ENCODE results near the gene ZFP82. TPM values are rescaled to one million over a fixed set of nuclear protein-coding genes. Genes with fewer than 3 reads are reported as not detected.

The ZFP82 gene
- total RNA-seq: 10 to 100 TPM in 1 of 2 experiments, 1 to 10 TPM in 1; 8.3 to 10.8 TPM

DNA sequence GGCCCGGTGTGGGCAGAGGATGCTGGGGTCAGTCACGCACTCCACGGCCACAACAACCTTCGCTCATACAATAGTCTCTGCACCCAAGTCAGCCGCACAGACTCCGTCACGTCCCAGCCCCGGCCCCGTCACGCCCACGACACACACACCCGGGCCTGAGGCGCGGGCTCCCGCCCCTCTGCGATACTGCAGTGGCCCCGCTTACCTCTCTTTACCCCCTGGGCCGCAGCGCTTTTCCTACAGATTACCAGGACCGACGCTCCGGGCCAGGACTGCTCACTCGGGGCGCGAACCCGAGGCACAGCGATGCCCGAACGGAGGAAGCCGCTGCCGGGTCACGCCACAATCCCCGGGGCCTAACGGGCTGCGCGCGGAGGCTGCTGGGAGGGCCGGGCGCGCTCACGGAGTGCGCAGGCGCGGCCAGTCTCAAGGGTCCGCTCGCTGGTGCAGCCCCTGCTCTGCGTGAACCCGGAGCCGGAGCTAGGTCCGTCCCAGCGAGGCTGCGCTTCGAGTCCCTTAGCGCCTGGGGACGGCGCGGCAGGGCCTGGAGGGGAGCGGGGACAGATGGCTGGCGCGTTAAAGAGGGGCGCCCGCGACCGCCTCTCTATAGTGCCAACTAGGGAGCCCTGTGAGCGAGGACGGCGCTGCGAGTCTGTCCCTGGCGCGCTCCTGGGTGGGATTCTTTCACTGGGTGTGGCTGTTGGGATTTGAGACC, at the start of gene ZFP82:
Gene ZFP82 (minus strand): TSS at position 358 of the 715 bp plus-strand sequence. CDS start 8,855 bp downstream, outside the sequence.
- H3K36me3 Mint-ChIP-seq: peaks cover 45% of the 10 kb centered on the region
- peaks cover 19% of the 10 kb centered on the region for H3K4me1 Mint-ChIP-seq
- ATAC-seq (ENCODE audit: low read depth) (peak; percentile 94), DNase-seq (peak; percentile 88)
- POLR2A ChIA-PET: interaction anchor here (0.6 to 2.7 kb wide), 4 partner anchors 39 to 1244 kb away, joined by 3 to 10 read pairs (median 4); partner anchors contain the start of genes ZFP14, ZNF260 and ZNF566
- H3K27me3 Mint-ChIP-seq: peaks cover 7% of the 10 kb centered on the region
- H3K27ac Mint-ChIP-seq: peak within 1 kb of the TSS; percentile 97
- peaks cover 18% of the 10 kb centered on the region for H3K9me3 Mint-ChIP-seq
- H3K4me3 Mint-ChIP-seq: peak within 1 kb of the TSS; percentile 93

GRCh38 chr19:36460046-36460445, 41.6 kb upstream of the ZFP82 start:
- ATAC-seq (ENCODE audit: low read depth) (no peak), DNase-seq (no peak)
- H3K36me3 Mint-ChIP-seq: peaks cover 35% of the 10 kb centered on the region
- no peak overlapping the region for H3K27ac Mint-ChIP-seq
- H3K9me3 Mint-ChIP-seq: peaks cover 17% of the 10 kb centered on the region
- no peaks in the 10 kb centered on the region for H3K27me3 Mint-ChIP-seq
- no peak overlapping the region for H3K4me3 Mint-ChIP-seq
- H3K4me1 Mint-ChIP-seq: no peaks in the 10 kb centered on the region
- POLR2A ChIA-PET: no interaction called here

DNA sequence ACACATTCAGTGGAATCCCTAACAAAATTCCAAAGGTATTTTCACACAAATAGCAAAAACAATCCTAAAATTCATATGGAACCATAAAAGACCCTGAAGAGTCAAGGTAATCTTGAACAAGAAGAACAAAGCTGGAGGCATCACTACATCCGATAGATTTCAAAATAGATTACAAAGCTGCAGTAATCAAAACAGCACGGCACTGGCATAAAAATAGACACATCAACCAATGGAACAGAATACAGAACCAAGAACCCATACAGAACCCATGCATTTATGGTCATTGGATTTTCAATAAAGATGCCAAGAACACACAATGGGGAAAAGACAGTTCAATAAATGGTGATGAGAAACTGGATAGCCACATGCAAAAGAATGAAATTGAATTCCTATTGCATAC, 38.4 kb upstream of the ZFP82 start:
- DNase-seq (no peak), ATAC-seq (ENCODE audit: low read depth) (no peak)
- H3K4me3 Mint-ChIP-seq: no peak overlapping the region
- POLR2A ChIA-PET: no interaction called here
- peaks cover 28% of the 10 kb centered on the region for H3K9me3 Mint-ChIP-seq
- no peak overlapping the region for H3K27ac Mint-ChIP-seq
- peaks cover 47% of the 10 kb centered on the region for H3K36me3 Mint-ChIP-seq
- no peaks in the 10 kb centered on the region for H3K4me1 Mint-ChIP-seq
- H3K27me3 Mint-ChIP-seq: no peaks in the 10 kb centered on the region

- no peak overlapping the region for H3K4me3 Mint-ChIP-seq
- DNase-seq (no peak), ATAC-seq (ENCODE audit: low read depth) (no peak)
- H3K27me3 Mint-ChIP-seq: no peaks in the 10 kb centered on the region
- H3K9me3 Mint-ChIP-seq: peaks cover 32% of the 10 kb centered on the region
- H3K4me1 Mint-ChIP-seq: no peaks in the 10 kb centered on the region
- peaks cover 51% of the 10 kb centered on the region for H3K36me3 Mint-ChIP-seq
- POLR2A ChIA-PET: no interaction called here
- H3K27ac Mint-ChIP-seq: no peak overlapping the region
Observed at GRCh38 chr19:36449059-36449670, 30.7 kb upstream of the ZFP82 start.

GRCh38 chr19:36441339-36441738, 22.9 kb upstream of the ZFP82 start:
- Mint-ChIP-seq H3K27me3 (no peaks in the 10 kb centered on the region), H3K27ac (no peak overlapping the region), H3K4me3 (no peak overlapping the region), H3K9me3 (peaks cover 25% of the 10 kb centered on the region), H3K4me1 (no peaks in the 10 kb centered on the region), H3K36me3 (peaks cover 2% of the 10 kb centered on the region)
- POLR2A ChIA-PET: no interaction called here
- DNase-seq: no peak
- ATAC-seq (ENCODE audit: low read depth): no peak

DNA sequence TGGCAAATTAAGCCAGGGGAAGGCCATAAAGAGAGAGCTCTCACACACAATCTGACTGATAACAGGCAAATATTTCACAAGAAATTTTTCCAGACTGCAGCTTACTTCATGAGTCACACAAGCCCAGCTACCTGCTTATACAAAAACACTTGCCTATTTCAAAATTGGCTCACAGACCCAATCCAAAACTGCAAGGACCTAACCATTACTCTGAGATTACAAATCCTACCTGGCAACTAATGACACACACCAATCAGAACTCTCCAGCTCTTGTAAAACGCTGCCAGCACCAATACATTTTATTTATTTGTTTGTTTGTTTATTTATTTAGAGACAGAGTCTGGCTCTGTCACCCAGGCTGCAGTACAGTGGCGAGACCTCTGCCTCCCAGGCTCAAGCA, 18.1 kb upstream of the ZFP82 start:
- ATAC-seq (ENCODE audit: low read depth) (no peak), DNase-seq (no peak)
- no peaks in the 10 kb centered on the region for H3K4me1 Mint-ChIP-seq
- no peak overlapping the region for H3K27ac Mint-ChIP-seq
- H3K9me3 Mint-ChIP-seq: peaks cover 17% of the 10 kb centered on the region
- H3K36me3 Mint-ChIP-seq: no peaks in the 10 kb centered on the region
- no peak overlapping the region for H3K4me3 Mint-ChIP-seq
- no peaks in the 10 kb centered on the region for H3K27me3 Mint-ChIP-seq
- POLR2A ChIA-PET: no interaction called here

DNA sequence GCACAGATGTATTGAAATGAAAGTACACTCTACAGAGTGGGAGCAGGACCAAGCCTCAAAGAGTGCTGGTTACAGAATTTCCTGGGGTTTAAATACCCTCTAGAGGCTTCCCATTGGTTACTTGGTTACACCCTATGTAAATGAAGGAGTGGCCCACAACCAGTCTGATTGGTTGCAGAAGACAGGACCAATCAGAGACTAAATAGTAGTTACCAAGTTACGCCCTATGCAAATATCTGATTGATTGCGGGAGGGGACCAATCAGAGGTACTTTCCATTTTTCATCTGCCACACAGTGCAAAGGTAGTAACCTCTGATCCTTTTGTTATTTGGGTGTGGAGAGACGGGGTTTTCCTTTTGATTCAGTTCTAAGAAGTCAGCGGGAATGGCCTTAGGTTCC, 5.5 kb upstream of the ZFP82 start:
- no peak overlapping the region for H3K27ac Mint-ChIP-seq
- peaks cover 25% of the 10 kb centered on the region for H3K9me3 Mint-ChIP-seq
- H3K4me3 Mint-ChIP-seq: no peak overlapping the region
- DNase-seq (no peak), ATAC-seq (ENCODE audit: low read depth) (no peak)
- H3K4me1 Mint-ChIP-seq: peaks cover 6% of the 10 kb centered on the region
- POLR2A ChIA-PET: no interaction called here
- peaks cover 7% of the 10 kb centered on the region for H3K36me3 Mint-ChIP-seq
- H3K27me3 Mint-ChIP-seq: peaks cover 7% of the 10 kb centered on the region

GRCh38 chr19:36421749-36422481, 3.5 kb upstream of the ZFP82 start:
- peaks cover 21% of the 10 kb centered on the region for H3K36me3 Mint-ChIP-seq
- H3K27ac Mint-ChIP-seq: no peak overlapping the region
- H3K27me3 Mint-ChIP-seq: peaks cover 7% of the 10 kb centered on the region
- DNase-seq (no peak), ATAC-seq (ENCODE audit: low read depth) (no peak)
- H3K4me3 Mint-ChIP-seq: peak overlapping the region; percentile 47
- POLR2A ChIA-PET: interaction anchor here (1.5 kb wide), 1 partner anchor 106 kb away, joined by 3 read pairs; the partner anchor contains the start of gene ZNF260
- peaks cover 19% of the 10 kb centered on the region for H3K4me1 Mint-ChIP-seq
- peaks cover 23% of the 10 kb centered on the region for H3K9me3 Mint-ChIP-seq

DNA sequence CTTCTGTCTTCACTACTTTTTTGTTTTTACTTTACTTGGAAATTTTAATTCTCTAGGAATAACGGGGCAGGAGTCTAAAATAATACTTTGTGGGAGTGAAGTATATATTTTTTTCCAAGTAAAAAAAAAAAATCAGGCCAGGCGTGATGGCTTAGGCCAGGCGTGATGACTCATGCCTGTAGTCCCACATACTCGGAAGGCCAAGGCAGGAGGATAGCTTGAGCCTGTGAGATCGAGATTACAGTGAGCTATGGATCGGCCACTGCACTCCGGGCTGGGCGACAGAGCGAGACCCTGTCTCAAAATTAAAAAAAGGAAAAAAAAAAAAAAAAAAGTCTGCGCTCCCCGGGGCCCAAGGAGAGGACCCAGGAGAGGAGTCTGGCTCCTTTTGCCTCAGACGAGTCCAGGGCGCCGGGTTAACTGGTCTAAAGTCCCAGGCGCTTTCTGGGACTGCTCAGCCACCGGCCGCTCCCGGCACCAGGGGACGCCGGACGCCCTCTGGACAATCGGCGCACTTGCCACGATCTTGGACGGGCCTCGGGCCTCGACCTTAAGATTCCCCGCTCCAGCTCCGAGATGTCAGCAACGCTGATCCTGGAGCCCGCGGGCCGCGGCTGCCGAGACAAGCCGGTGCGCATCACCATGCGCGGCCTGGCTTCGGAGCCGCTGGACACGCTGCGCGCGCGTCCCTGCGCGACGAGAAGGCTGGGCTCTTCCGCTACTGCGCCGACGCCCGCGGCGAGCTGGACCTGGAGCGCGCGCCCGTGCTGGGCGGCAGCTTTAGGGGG, 2.7 kb upstream of the ZFP82 start:
- no peak for ATAC-seq (ENCODE audit: low read depth)
- Mint-ChIP-seq H3K9me3 (peaks cover 20% of the 10 kb centered on the region), H3K27ac (no peak overlapping the region), H3K36me3 (peaks cover 26% of the 10 kb centered on the region), H3K4me1 (peaks cover 19% of the 10 kb centered on the region), H3K27me3 (peaks cover 7% of the 10 kb centered on the region), H3K4me3 (peak overlapping the region; percentile 55)
- peak; percentile 39 for DNase-seq
- POLR2A ChIA-PET: interaction anchor here (1.5 kb wide), 1 partner anchor 107 kb away, joined by 3 read pairs; the partner anchor contains the start of gene ZNF260

- POLR2A ChIA-PET: interaction anchor here (1.2 to 2.7 kb wide), 2 partner anchors 72 to 111 kb away, joined by 6 to 10 read pairs; partner anchors contain the start of genes ZNF260 and ZNF566
- H3K27ac Mint-ChIP-seq: peak overlapping the region; percentile 97
- H3K36me3 Mint-ChIP-seq: peaks cover 51% of the 10 kb centered on the region
- peaks cover 7% of the 10 kb centered on the region for H3K27me3 Mint-ChIP-seq
- ATAC-seq (ENCODE audit: low read depth) (no peak), DNase-seq (no peak)
- peaks cover 21% of the 10 kb centered on the region for H3K9me3 Mint-ChIP-seq
- peak overlapping the region; percentile 93 for H3K4me3 Mint-ChIP-seq
- peaks cover 19% of the 10 kb centered on the region for H3K4me1 Mint-ChIP-seq
Observed at GRCh38 chr19:36417752-36418286, 625 bp downstream of the ZFP82 start.

- H3K27ac Mint-ChIP-seq: no peak overlapping the region
- peaks cover 73% of the 10 kb centered on the region for H3K36me3 Mint-ChIP-seq
- no peaks in the 10 kb centered on the region for H3K27me3 Mint-ChIP-seq
- no peak for ATAC-seq (ENCODE audit: low read depth)
- H3K4me3 Mint-ChIP-seq: no peak overlapping the region
- H3K9me3 Mint-ChIP-seq: peaks cover 24% of the 10 kb centered on the region
- POLR2A ChIA-PET: no interaction called here
- DNase-seq: no peak
- H3K4me1 Mint-ChIP-seq: no peaks in the 10 kb centered on the region
Observed at GRCh38 chr19:36409841-36410240, 8.6 kb downstream of the ZFP82 start.

GRCh38 chr19:36408101-36408500, 10.3 kb downstream of the ZFP82 start:
- H3K27me3 Mint-ChIP-seq: no peaks in the 10 kb centered on the region
- H3K4me3 Mint-ChIP-seq: no peak overlapping the region
- H3K9me3 Mint-ChIP-seq: peaks cover 30% of the 10 kb centered on the region
- DNase-seq: no peak
- ATAC-seq (ENCODE audit: low read depth): no peak
- H3K27ac Mint-ChIP-seq: no peak overlapping the region
- peaks cover 76% of the 10 kb centered on the region for H3K36me3 Mint-ChIP-seq
- H3K4me1 Mint-ChIP-seq: no peaks in the 10 kb centered on the region
- POLR2A ChIA-PET: no interaction called here

- Mint-ChIP-seq H3K9me3 (peaks cover 30% of the 10 kb centered on the region), H3K27ac (no peak overlapping the region), H3K36me3 (peaks cover 85% of the 10 kb centered on the region), H3K4me1 (peaks cover 2% of the 10 kb centered on the region), H3K27me3 (no peaks in the 10 kb centered on the region), H3K4me3 (no peak overlapping the region)
- DNase-seq (no peak), ATAC-seq (ENCODE audit: low read depth) (no peak)
- POLR2A ChIA-PET: no interaction called here
Observed at GRCh38 chr19:36404498-36404897, 13.9 kb downstream of the ZFP82 start.

Measured in activated naive CD8-positive, alpha-beta T cell treated with anti-CD3 and anti-CD28 coated beads, Interleukin-2, amount 10 ng/mL, durations not matched to agents 7 days and 5 days (primary cell).